ENCODE measurements around the gene CCDC187.
"Not testable (repeated sequence)": the region's sequence is repeated elsewhere in the genome, so short reads cannot be mapped to it uniquely, and the experiment has no call there.

CCDC187 gene

GRCh38 chr9:136273244-136273865 is 30.5 kb downstream of the CCDC187 start:
- no peak for DNase-seq (ENCODE audit: low read depth in 1 of 2, low spot score in 1 of 2)

DNA sequence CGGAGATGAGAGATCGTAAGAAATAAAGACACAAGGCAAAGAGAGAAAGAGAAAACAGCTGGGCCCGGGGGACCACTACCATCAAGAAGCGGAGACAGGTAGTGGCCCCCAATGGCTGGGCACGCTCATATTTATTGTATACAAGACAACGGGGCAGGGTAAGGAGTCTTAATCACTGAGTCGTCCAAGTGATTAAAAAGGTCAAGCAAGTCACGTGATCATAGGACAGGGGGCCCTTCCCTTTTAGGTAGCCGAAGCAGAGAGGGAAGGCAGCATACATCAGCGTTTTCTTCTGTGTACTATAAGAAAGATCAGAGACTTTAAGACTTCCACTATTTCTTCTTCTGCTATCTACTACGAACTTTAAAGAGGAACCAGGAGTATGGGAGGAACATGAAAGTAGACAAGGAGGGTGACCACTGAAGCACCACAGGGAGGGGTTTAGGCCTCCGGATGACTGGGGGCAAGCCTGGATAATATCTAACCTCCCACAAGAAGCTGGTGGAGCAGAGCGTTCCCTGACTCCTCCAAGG is 33.7 kb downstream of the CCDC187 start:
- no peak for DNase-seq (ENCODE audit: low read depth in 1 of 2, low spot score in 1 of 2)

DNA sequence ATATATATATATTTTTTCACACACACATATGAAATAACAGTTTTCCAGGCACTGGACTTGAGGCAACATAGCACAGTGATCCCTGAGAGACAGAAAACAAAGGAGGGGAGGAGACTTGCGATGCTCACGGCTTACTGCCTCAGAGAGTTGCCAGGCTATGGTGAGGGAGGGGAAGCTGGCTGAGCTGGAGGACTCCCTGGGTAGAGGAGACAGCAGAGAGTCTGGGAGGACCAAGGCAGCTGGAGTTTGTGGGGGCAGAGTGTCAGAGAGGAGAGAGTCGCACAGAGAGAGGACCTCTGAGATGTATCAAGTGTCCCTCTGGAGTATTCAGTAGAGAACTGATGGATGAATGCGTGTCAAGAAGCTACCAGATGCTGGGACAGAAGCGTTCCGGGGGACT is 35.2 kb downstream of the CCDC187 start:
- DNase-seq (ENCODE audit: low read depth in 1 of 2, low spot score in 1 of 2) = no peak

GRCh38 chr9:136268318-136268717 is 35.6 kb downstream of the CCDC187 start:
- no peak for DNase-seq (ENCODE audit: low read depth in 1 of 2, low spot score in 1 of 2)

GRCh38 chr9:136267261-136268111 is 36.4 kb downstream of the CCDC187 start:
- DNase-seq (ENCODE audit: low read depth in 1 of 2, low spot score in 1 of 2) = peak; percentile 77 to 83

GRCh38 chr9:136266641-136267040 is 37.3 kb downstream of the CCDC187 start:
- not testable (repeated sequence) for DNase-seq (ENCODE audit: low read depth in 1 of 2, low spot score in 1 of 2)

DNA sequence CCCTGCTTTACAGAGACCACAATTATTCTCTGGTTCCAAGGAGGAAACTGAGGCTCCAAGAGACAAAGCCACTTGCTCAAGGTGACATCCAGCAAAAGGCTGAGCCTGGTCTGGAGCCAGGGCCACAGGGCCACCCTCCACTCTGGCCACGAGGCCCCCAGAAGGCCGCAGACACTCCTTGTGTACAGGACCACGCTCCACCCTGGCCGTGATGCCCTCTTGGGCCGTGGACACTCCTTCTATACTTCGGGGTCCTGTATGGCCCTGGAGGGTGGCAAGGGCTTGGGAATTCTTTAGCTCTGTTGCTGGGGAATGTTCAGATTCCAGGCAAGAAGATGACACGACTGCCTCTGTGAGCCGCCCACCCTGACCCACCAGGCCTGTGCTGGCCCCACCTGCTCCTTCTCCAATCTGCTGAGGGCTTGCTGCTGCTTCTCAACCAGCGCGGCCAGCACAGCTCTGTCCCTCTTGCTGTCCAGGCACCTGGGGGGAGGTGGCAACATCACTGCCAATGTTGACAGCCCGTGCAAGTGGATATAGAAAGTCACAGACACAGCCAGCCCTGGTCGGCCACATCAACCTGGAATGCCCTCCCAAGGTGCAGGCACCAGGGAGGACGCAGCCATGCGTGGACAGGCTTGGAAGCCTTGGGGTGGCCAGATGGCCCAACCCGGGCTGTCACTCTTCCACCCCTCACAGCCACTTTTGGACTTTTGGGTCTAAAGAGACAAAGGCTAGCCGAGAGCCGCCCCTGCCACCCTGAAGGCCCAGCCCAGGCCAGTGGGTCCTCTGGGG is 38.1 kb downstream of the CCDC187 start:
- no peak for DNase-seq (ENCODE audit: low read depth in 1 of 2, low spot score in 1 of 2)

DNA sequence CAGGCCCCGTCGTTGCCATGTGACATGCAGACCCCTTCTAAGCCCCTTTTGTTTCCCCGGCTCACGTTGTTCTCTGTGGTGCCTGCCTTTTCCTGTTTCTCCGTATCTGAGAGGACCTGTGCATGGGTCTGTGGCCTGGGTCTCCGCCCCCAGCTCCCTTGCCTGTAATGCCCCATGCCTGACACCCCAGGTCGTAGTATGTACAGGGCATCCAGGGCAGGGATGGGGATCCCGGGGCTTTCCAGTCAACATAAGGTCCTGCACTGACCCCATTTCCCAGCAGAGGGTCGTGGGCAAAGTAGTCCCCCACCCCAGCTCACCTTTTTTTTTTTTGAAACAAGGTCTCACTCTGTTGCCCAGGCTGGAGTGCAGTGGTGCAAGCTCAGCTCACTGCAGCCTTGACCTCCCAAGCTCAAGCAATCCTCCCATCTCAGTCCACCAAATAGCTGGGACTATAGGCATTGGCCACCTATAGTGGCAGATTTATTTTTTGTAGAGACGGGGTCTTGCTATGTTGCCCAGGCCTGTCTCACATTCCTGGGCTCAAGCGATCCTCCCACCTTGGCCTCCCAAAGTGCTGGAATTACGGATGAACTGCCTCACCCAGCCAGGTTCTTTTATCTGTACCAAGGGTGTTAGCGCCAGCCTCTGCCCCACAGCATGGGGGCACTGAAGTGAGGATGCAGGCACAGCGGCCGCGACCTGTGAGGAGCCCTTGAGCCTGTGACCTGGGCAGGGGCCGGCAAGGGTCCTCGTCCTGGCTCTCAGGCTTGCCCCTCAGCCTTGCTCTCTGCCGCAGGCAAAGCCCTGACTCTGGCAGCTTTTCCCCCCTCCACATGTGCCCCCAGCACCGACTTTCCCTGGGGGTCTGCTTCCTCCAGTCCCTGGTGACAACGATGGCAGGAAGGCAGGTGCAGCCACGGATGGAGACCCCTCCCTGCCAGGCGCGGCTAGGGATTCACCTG is 39.2 kb downstream of the CCDC187 start:
- no peak for DNase-seq (ENCODE audit: low read depth in 1 of 2, low spot score in 1 of 2)

- no peak for DNase-seq (ENCODE audit: low read depth in 1 of 2, low spot score in 1 of 2)
These were observed 39.9 kb downstream of the CCDC187 start for GRCh38 chr9:136264031-136264430.

DNA sequence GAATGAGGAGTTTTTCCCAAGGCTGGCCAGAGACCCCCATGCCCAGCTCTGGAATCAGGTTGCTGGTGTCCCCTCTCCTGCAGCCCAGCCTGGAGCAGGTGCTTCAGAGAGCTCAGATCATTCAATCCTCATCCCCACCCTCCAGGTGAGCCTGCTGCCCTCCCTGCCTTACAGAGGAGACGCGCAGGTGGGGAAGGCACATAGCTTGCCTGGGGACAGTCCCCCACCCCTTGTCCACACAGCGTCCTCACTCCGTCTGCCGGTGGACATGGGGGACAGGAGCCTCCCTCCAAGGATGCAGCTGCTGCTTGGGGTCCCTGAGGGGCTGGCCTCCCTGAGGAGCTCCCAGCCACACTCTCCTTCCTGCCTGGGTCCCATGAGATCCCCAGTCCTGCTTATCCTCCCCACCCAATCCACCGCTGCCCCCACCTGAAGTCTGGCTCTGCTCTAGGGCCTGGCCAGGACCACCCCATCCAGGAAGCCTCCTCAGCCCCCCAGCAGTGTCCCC is 41.2 kb downstream of the CCDC187 start:
- no peak for DNase-seq (ENCODE audit: low read depth in 1 of 2, low spot score in 1 of 2)

DNA sequence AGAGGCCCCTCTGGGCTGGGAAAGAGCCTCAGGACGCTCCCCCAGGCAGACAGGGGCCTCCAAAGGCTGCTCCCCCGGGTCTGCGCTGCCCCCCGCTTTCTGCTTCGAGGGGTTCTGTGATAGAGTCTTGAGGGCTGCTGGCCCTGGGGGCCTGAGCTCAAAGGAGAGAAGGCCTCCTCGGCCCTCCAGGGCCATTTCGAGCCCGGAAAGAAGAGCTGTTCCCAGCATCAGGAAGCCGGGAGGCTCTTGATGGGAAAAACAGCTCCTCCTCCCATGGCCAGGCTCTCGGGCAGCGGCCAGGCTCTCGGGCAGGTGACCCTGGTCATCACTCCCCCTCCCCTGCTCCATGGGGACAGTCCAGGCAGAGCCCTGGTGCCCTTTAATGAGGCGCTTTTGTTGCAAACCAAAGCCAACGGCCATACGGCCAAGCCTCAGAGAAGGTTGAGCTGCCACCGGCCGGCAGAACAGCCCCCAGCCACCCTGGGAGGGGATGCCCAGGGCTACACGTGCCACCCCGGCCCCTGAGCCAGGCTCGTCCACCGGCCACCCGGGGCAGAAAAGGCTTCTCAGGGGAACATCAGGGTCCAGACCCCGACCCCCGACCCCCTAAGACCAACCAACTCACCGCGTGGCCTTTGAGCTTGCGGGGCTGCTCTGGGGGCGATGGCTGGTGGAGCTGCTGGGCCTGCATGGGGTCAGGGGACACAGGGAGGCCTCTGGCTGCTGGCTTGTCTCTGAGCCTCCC is 42.0 kb downstream of the CCDC187 start:
- no peak for DNase-seq (ENCODE audit: low read depth in 1 of 2, low spot score in 1 of 2)

DNA sequence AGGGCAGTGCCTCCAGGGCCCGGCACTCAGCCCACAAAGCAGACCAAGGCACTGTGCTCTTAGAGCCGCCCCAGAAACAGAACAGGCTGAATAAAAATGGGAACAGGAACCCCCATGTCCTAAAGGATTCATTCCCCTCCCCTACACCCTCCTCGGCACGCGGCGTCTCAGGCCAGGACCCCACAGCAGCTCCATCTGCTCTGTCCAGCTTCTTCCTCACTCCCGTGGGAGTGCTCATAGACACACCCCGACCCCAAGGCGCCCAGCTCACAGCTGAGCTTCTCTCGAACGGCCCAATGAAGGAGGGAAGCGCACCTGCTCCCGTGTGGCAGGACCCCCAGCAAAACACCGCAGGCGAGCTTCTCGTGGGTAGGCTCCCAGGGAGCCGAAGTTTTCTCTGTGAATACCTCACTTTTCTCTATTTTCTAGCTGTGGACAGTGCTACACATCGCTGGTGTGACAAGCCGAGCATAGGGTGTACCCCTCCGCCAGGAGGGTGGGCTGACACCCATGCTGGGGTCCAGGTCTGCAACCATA is 42.9 kb downstream of the CCDC187 start:
- DNase-seq (ENCODE audit: low read depth in 1 of 2, low spot score in 1 of 2) = no peak

DNA sequence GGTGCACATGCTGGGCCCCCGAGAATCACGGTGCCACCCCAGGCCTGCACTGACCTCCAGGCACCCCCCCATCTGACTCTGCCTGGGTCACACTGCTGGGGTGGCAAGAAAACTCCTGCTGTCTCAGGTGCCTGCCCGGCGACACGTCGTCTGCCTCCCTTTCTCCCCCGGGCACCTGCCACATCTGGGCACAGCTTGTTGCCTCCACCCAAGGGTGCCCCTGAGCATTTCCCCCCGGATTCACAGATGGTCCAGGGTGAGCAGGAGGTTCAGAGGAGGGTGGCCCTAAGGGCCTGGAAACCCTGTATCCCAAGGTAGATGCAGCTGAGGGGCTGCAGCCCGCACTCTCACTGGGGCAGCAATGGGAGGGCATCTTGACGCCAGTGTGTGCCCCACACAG is 43.4 kb downstream of the CCDC187 start:
- DNase-seq (ENCODE audit: low read depth in 1 of 2, low spot score in 1 of 2) = no peak

- no peak for DNase-seq (ENCODE audit: low read depth in 1 of 2, low spot score in 1 of 2)
These were observed 44.1 kb downstream of the CCDC187 start for GRCh38 chr9:136259836-136260235.

GRCh38 chr9:136259517-136259813 is 44.4 kb downstream of the CCDC187 start:
- DNase-seq (ENCODE audit: low read depth in 1 of 2, low spot score in 1 of 2) = no peak

- no peak for DNase-seq (ENCODE audit: low read depth in 1 of 2, low spot score in 1 of 2)
These were observed 44.9 kb downstream of the CCDC187 start for GRCh38 chr9:136258786-136259516.

- no peak for DNase-seq (ENCODE audit: low read depth in 1 of 2, low spot score in 1 of 2)
These were observed 45.6 kb downstream of the CCDC187 start for GRCh38 chr9:136258299-136258625.

GRCh38 chr9:136257381-136258298 is 46.3 kb downstream of the CCDC187 start:
- DNase-seq (ENCODE audit: low read depth in 1 of 2, low spot score in 1 of 2) = no peak
